Measurements from ENCODE around the gene REL. TPM values are rescaled to one million over a fixed set of nuclear protein-coding genes. Genes with fewer than 3 reads are reported as not detected.
A peak's percentile ranks its signal among the peaks of the same experiment; 100 is the strongest.

The REL gene
- total RNA-seq (2021) (11.5 and 13.3 TPM in 2 replicates), Bru-seq, nascent RNA (percentile 81 among the genes with signal in this experiment), BruChase-seq, experiment 1, labeled RNA remaining after a 2-hour chase (percentile 83 among the genes with signal in this experiment), BruChase-seq, experiment 2, labeled RNA remaining after a 6-hour chase (percentile 66 among the genes with signal in this experiment)
- long read RNA-seq, partial matches to known transcripts, result 0 of 2 reads
- long read RNA-seq, other reads (novel, unspliced or antisense), result 1 of 2 reads

DNA sequence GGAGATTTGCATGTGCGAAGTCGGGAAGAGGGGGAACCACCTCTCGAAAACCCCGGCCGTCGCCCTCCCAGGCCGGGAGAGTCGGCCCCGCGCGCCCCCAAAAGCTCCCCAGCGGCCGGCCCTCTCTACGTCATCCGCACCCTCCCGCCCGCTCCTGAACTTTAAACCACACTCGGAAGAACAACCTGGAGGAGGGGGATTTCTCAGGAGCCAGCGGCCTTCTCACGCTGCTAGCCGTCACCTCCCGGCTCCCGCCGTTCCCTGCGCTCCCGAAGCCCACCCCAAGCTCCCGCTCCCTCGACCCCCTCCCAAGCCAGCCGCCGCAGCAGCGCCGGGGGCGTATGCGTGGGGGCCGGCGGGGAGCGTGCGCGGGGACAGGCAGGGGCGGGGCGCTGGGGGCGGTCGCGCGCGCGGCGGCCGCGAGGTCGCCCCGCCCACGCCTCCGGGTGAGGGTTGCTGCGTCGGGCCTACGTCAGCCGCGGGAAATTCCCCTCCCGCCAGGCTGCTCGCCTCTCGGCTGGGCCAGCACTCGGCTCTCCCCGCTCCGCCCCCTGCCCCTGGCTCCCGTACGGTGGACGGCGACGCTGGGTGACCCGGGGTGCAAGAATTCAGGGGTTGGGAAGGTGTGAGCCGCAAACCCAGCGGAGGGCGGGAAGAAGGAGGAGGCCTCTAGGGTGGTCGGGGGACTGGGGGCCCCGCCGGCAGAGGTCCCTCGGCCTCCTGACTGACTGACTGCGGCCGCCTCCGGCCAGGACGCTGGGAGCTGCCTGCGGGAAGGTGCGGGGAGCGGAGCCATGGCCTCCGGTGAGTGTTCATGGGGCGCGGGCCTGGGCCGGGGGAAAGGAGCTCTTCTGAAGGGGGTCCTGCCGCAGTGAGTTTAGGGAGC is at the start of gene REL:
Gene REL, plus strand, starts transcription at position 528 of the 886 bp plus-strand sequence. Its CDS starts 267 bp downstream, at position 795.
- H3K4me3 ChIP-seq (ENCODE audit: low read depth, low read length, poor library complexity, severe bottlenecking), result peak within 1 kb of the TSS; percentile 99
- CTCF ChIA-PET, result interaction anchor here (0.6 kb wide), 1 partner anchor 115 kb away, joined by 3 read pairs; no protein-coding TSS in a partner anchor
- H3K27me3 ChIP-seq (replicated peaks; ENCODE audit: insufficient read depth, low read depth, low read length, poor library complexity), result no peaks in the 10 kb centered on the region
- H3K36me3 ChIP-seq (ENCODE audit: insufficient read depth, low read length, poor library complexity, severe bottlenecking), result no peaks in the 10 kb centered on the region
- TF ChIP-seq EZH2 (IDR thresholded peaks at IDR 0.05; ENCODE audit: borderline replicate concordance, low read depth, low read length, poor library complexity, severe bottlenecking), result no peak
- TF ChIP-seq, protein P1, sequence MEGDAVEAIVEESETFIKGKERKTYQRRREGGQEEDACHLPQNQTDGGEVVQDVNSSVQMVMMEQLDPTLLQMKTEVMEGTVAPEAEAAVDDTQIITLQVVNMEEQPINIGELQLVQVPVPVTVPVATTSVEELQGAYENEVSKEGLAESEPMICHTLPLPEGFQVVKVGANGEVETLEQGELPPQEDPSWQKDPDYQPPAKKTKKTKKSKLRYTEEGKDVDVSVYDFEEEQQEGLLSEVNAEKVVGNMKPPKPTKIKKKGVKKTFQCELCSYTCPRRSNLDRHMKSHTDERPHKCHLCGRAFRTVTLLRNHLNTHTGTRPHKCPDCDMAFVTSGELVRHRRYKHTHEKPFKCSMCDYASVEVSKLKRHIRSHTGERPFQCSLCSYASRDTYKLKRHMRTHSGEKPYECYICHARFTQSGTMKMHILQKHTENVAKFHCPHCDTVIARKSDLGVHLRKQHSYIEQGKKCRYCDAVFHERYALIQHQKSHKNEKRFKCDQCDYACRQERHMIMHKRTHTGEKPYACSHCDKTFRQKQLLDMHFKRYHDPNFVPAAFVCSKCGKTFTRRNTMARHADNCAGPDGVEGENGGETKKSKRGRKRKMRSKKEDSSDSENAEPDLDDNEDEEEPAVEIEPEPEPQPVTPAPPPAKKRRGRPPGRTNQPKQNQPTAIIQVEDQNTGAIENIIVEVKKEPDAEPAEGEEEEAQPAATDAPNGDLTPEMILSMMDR (conservative IDR thresholded peaks at IDR 0.05; ENCODE audit: low read depth, low read length), result no peak; the same call in none of the 2 replicates
- H3K9me3 ChIP-seq (ENCODE audit: low read depth, low read length, poor library complexity, severe bottlenecking), result no peaks in the 10 kb centered on the region
- H3K4me1 ChIP-seq (ENCODE audit: insufficient read depth, low read length, poor library complexity, severe bottlenecking), result peaks cover 26% of the 10 kb centered on the region
- intact Hi-C loops (cut with micrococcal nuclease; ENCODE audit: unreplicated experiment), result loop anchor here (5.0 kb wide), 1 partner anchor 74 kb away; no protein-coding TSS in a partner anchor
- DNase-seq (ENCODE audit: low spot score), result peak; percentile 92
- no TSS peak for BruUV-seq (replicated peaks)
- H3K27ac ChIP-seq (ENCODE audit: low read depth, low read length, poor library complexity, severe bottlenecking), result peak within 1 kb of the TSS; percentile 98
- POLR2A ChIA-PET (ENCODE audit: low non-redundant PET), result interaction anchor here (0.7 kb wide), 1 partner anchor 38 kb away, joined by 4 read pairs; no protein-coding TSS in a partner anchor

DNA sequence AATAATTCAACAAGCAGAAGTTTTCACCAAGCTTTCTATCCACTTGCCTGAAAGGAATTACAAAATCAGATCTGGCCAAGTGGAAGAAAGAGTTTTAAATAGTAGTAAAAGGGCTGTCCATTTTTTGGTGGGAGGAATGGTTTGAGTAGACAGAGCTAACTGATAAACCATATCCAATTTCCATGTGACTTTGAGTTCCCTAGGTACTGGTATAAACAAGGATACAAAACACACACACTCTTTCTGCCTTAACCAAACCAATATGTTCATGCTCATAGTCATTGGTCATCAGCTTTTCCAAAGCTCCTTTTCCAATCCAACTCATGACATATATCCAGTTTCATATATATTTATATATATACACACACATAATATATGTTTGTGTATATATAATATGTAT is 49.5 kb upstream of the REL start:
- intact Hi-C loops (cut with micrococcal nuclease; ENCODE audit: unreplicated experiment), result no loop called here
- H3K9me3 ChIP-seq (ENCODE audit: low read depth, low read length, poor library complexity, severe bottlenecking), result no peaks in the 10 kb centered on the region
- TF ChIP-seq, protein P1 (conservative IDR thresholded peaks at IDR 0.05; ENCODE audit: low read depth, low read length), result no peak
- no peak for TF ChIP-seq EZH2 (IDR thresholded peaks at IDR 0.05; ENCODE audit: borderline replicate concordance, low read depth, low read length, poor library complexity, severe bottlenecking)
- H3K4me1 ChIP-seq (ENCODE audit: insufficient read depth, low read length, poor library complexity, severe bottlenecking), result no peaks in the 10 kb centered on the region
- H3K36me3 ChIP-seq (ENCODE audit: insufficient read depth, low read length, poor library complexity, severe bottlenecking), result no peaks in the 10 kb centered on the region
- no peak overlapping the region for H3K4me3 ChIP-seq (ENCODE audit: low read depth, low read length, poor library complexity, severe bottlenecking)
- no peak overlapping the region for H3K27ac ChIP-seq (ENCODE audit: low read depth, low read length, poor library complexity, severe bottlenecking)
- CTCF ChIA-PET, result no interaction called here
- no peak for DNase-seq (ENCODE audit: low spot score)
- POLR2A ChIA-PET (ENCODE audit: low non-redundant PET), result no interaction called here
- no peaks in the 10 kb centered on the region for H3K27me3 ChIP-seq (replicated peaks; ENCODE audit: insufficient read depth, low read depth, low read length, poor library complexity)
- BruUV-seq (replicated peaks), result no TSS peak

DNA sequence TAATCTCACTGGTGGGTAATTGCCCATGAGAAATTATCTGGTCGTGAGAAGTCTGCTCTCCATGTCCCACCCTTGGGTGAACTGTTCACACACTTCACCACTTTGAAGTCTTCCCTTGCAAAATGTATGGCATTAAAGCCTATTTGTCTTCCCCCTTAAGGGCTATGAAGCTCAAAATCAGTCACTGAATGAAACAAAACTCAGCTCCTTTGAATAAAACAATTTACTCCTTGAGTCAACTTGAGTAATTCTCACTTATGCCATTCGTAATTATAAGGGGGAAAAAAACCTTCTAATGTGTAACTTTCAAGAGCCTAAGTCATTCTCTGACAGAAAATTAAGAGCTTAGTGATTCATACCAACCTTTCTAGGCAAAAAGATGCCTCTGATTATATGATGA is 48.8 kb upstream of the REL start:
- no peaks in the 10 kb centered on the region for H3K27me3 ChIP-seq (replicated peaks; ENCODE audit: insufficient read depth, low read depth, low read length, poor library complexity)
- CTCF ChIA-PET, result no interaction called here
- no TSS peak for BruUV-seq (replicated peaks)

More for the DNA sequence above, 48.8 kb upstream of the REL start:
- Histone ChIP-seq H3K9me3 (ENCODE audit: low read depth, low read length, poor library complexity, severe bottlenecking) (no peaks in the 10 kb centered on the region), H3K27ac (ENCODE audit: low read depth, low read length, poor library complexity, severe bottlenecking) (no peak overlapping the region), H3K36me3 (ENCODE audit: insufficient read depth, low read length, poor library complexity, severe bottlenecking) (no peaks in the 10 kb centered on the region), H3K4me1 (ENCODE audit: insufficient read depth, low read length, poor library complexity, severe bottlenecking) (no peaks in the 10 kb centered on the region), H3K4me3 (ENCODE audit: low read depth, low read length, poor library complexity, severe bottlenecking) (no peak overlapping the region)
- POLR2A ChIA-PET (ENCODE audit: low non-redundant PET), result no interaction called here
- TF ChIP-seq, protein P1 (conservative IDR thresholded peaks at IDR 0.05; ENCODE audit: low read depth, low read length), result no peak
- TF ChIP-seq EZH2 (IDR thresholded peaks at IDR 0.05; ENCODE audit: borderline replicate concordance, low read depth, low read length, poor library complexity, severe bottlenecking), result no peak
- no peak for DNase-seq (ENCODE audit: low spot score)
- intact Hi-C loops (cut with micrococcal nuclease; ENCODE audit: unreplicated experiment), result no loop called here

Measured in A673 (cell line).